OCI-LY7 (cell line): ENCODE results near the gene MKKS.

Experiments used
- EZH2phosphoT487 ChIP-seq: fragments of 200-600 bp; sonication (generic); IDR thresholded peaks from 2 replicates; pipeline ENCODE4 v1.6.1; 2018; ENCODE audit warnings: low read depth, borderline replicate concordance, mild to moderate bottlenecking, mixed run types, antibody characterized with exemption, low read length, moderate library complexity, mixed read lengths
- TF ChIP-seq, protein P1 (sequence below): fragments of 200-600 bp; sonication (generic); conservative IDR thresholded peaks from 2 replicates; pipeline ENCODE4 v1.5.1; 2014; ENCODE audit warnings: mild to moderate bottlenecking, antibody characterized with exemption, low read length, moderate library complexity, mixed read lengths

DNA sequence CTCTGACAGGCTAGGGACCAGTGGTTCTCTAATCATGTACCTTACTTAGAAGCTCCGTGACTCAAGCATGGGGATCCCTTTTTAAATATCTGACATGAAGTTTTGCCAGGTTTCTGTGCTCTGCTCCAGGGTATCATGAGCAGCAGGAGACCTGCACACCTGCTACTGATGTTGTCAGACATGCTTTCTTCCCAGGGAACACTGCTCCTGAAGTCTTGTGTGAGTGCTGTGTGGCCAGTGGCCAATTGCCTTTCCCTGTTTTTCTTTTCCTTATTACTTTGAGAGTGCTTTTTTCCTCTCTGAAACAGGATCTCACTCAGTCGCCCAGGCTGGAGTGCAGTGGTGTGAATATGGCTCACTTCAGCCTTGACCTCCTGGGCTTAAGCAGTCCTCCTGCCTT is 27.5 kb upstream of the MKKS start:
- TF ChIP-seq, protein P1, sequence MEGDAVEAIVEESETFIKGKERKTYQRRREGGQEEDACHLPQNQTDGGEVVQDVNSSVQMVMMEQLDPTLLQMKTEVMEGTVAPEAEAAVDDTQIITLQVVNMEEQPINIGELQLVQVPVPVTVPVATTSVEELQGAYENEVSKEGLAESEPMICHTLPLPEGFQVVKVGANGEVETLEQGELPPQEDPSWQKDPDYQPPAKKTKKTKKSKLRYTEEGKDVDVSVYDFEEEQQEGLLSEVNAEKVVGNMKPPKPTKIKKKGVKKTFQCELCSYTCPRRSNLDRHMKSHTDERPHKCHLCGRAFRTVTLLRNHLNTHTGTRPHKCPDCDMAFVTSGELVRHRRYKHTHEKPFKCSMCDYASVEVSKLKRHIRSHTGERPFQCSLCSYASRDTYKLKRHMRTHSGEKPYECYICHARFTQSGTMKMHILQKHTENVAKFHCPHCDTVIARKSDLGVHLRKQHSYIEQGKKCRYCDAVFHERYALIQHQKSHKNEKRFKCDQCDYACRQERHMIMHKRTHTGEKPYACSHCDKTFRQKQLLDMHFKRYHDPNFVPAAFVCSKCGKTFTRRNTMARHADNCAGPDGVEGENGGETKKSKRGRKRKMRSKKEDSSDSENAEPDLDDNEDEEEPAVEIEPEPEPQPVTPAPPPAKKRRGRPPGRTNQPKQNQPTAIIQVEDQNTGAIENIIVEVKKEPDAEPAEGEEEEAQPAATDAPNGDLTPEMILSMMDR = no peak
- TF ChIP-seq EZH2phosphoT487 = no peak
